ENCODE results near the gene ZFYVE9. TPM values are rescaled to one million over a fixed set of nuclear protein-coding genes. Genes with fewer than 3 reads are reported as not detected.
A peak's percentile ranks its signal among the peaks of the same experiment; 100 is the strongest.

ZFYVE9 gene
- total RNA-seq, 1 experiment from 2014 or later = 28.4 TPM

DNA sequence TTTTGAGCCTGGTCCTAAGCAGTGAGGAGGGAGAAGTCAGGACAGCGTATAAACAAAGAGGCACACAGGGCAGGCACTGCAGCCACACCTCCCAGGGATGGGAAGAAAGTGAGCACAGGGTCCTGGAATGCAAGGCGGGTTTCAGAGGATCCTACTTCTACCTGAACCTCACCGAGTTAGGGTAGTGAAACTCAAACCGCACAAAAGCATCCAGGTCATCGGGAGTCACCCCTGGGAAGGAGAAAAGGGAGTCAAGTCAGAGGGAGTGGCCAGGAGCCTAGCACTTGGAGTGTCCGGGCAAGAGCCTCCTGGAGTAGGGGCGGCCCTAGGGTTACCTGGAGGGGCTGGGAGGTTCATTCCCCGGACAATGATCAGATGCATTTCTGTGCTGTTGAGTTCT is 213.5 kb downstream of the ZFYVE9 start:
- no peak overlapping the region for H4K91ac ChIP-seq (ENCODE audit: insufficient read length, low read depth, low read length)
- no peak overlapping the region for H2BK15ac ChIP-seq (ENCODE audit: low read depth, low read length)
- H4K8ac ChIP-seq (replicated peaks; ENCODE audit: insufficient read length, low read depth, low read length) = no peak overlapping the region
- no peaks in the 10 kb centered on the region for H3K9me3 ChIP-seq (ENCODE audit: control insufficient read depth, low read depth, low read length)
- no peak overlapping the region for H3K27ac ChIP-seq (ENCODE audit: insufficient read length, low read depth, low read length)
- no peak overlapping the region for H4K5ac ChIP-seq (ENCODE audit: insufficient read length, low read depth, low read length)
- H3K56ac ChIP-seq (ENCODE audit: insufficient read length, low read depth, low read length) = no peak overlapping the region
- H3K79me1 ChIP-seq (ENCODE audit: insufficient read depth, low read depth, low read length, poor library complexity, severe bottlenecking) = no peaks in the 10 kb centered on the region
- H3K9ac ChIP-seq (ENCODE audit: extremely low read depth, insufficient read length, low read length) = no peak overlapping the region
- H3K36me3 Mint-ChIP-seq (ENCODE audit: insufficient read depth in 1 of 3, low read depth in 3 of 3) = peaks cover 51 to 81% (median 79%) of the 10 kb centered on the region in 3 experiments
- H3K4me3 Mint-ChIP-seq = no peak overlapping the region
- H3K14ac ChIP-seq (ENCODE audit: insufficient read depth, low read length) = no peak overlapping the region
- H3K9me3 Mint-ChIP-seq = no peaks in the 10 kb centered on the region
- H2BK20ac ChIP-seq (ENCODE audit: low read depth, low read length, poor library complexity, severe bottlenecking) = no peak overlapping the region
- TF ChIP-seq, protein P1, sequence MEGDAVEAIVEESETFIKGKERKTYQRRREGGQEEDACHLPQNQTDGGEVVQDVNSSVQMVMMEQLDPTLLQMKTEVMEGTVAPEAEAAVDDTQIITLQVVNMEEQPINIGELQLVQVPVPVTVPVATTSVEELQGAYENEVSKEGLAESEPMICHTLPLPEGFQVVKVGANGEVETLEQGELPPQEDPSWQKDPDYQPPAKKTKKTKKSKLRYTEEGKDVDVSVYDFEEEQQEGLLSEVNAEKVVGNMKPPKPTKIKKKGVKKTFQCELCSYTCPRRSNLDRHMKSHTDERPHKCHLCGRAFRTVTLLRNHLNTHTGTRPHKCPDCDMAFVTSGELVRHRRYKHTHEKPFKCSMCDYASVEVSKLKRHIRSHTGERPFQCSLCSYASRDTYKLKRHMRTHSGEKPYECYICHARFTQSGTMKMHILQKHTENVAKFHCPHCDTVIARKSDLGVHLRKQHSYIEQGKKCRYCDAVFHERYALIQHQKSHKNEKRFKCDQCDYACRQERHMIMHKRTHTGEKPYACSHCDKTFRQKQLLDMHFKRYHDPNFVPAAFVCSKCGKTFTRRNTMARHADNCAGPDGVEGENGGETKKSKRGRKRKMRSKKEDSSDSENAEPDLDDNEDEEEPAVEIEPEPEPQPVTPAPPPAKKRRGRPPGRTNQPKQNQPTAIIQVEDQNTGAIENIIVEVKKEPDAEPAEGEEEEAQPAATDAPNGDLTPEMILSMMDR (conservative IDR thresholded peaks at IDR 0.05) = no peak
- H4K20me1 ChIP-seq (ENCODE audit: control insufficient read depth, insufficient read depth, insufficient read length) = no peaks in the 10 kb centered on the region
- H3K79me2 ChIP-seq (ENCODE audit: insufficient read depth, low read length) = no peaks in the 10 kb centered on the region
- no peak for DNase-seq
- H2BK5ac ChIP-seq (ENCODE audit: insufficient read length, low read length) = no peak overlapping the region
- no peak overlapping the region for H2BK12ac ChIP-seq (ENCODE audit: insufficient read length, low read depth, low read length)
- no peak overlapping the region for H3K4ac ChIP-seq (ENCODE audit: low read depth, low read length)
- H3K4me1 ChIP-seq (ENCODE audit: insufficient read depth, low read length) = no peaks in the 10 kb centered on the region
- H3K23ac ChIP-seq (ENCODE audit: insufficient read length, low read depth, low read length) = no peak overlapping the region
- no peaks in the 10 kb centered on the region for H3K23me2 ChIP-seq (ENCODE audit: insufficient read length, low read depth, low read length, poor library complexity, severe bottlenecking)
- H3K4me1 Mint-ChIP-seq = peaks cover 13 to 14% of the 10 kb centered on the region in 2 experiments
- no peak overlapping the region for H3K18ac ChIP-seq (ENCODE audit: insufficient read length, low read depth, low read length)
- no CpG with 5 or more reads among the region's 8 CpGs for WGBS (ENCODE audit: extremely low coverage, insufficient read length, low lambda C conversion rate)
- no peak overlapping the region for H2AK5ac ChIP-seq (ENCODE audit: insufficient read length, low read length)
- H2AFZ ChIP-seq (ENCODE audit: low read length) = no peak overlapping the region
- no peaks in the 10 kb centered on the region for H3K27me3 Mint-ChIP-seq (ENCODE audit: low read depth)
- H3T11ph ChIP-seq (ENCODE audit: low read length) = no peak overlapping the region
- no peak overlapping the region for H3K4me2 ChIP-seq (ENCODE audit: insufficient read depth, insufficient read length, low read length)
- H2BK120ac ChIP-seq (ENCODE audit: low read depth, low read length, poor library complexity, severe bottlenecking) = no peak overlapping the region
- peak overlapping the region in 1 of 3 experiments; percentile 12; a peak in 3 of 7 replicates for H3K27ac Mint-ChIP-seq
- no peaks in the 10 kb centered on the region for H3K27me3 ChIP-seq (ENCODE audit: insufficient read depth, low read length)
